GM12878 (cell line): Measurements from ENCODE around the gene TNFRSF6B. TPM values are rescaled to one million over a fixed set of nuclear protein-coding genes. Genes with fewer than 3 reads are reported as not detected.
"Not testable (repeated sequence)": the region's sequence is repeated elsewhere in the genome, so short reads cannot be mapped to it uniquely, and the experiment has no call there.

Experiments used
- ATAC-seq: fragments of 200-7000 bp; cut with Tn5 transposase; 3 replicates; pipeline ENCODE4 v1.9.1; 2020; ENCODE audit warnings: mild to moderate bottlenecking, moderate library complexity
- BruUV-seq: library from RNA; stranded (reverse); fragments of 400-500 nt; replicated peaks from 2 replicates; lab custom pipeline; 2021; lab: Mats Ljungman, UMichigan
- CTCF ChIA-PET: fragments of 300-600 bp; sonication (Branson Sonifier 250); formaldehyde crosslinking; extraction: SDS; loops from one replicate; lab custom pipeline; 2021; ENCODE audit warnings: inconsistent platforms; lab: Yijun Ruan, JAX
- POLR2A ChIA-PET: fragments of 350-600 bp; formaldehyde crosslinking; extraction: SDS; loops from one replicate; lab custom pipeline; 2021; ENCODE audit warnings: inconsistent platforms; lab: Charles Lee
- RAD21 ChIA-PET: fragments of 300-600 bp; sonication (Branson Sonifier 250); formaldehyde crosslinking; loops from one replicate; lab custom pipeline; 2023; ENCODE audit warnings: antibody characterized with exemption; ENCODE audit not compliant: unreplicated experiment; lab: Charles Lee
- SMC1A ChIA-PET: fragments of 300-600 bp; sonication (Branson Sonifier 250); formaldehyde crosslinking; loops from one replicate; lab custom pipeline; 2023; ENCODE audit not compliant: unreplicated experiment, uncharacterized antibody; lab: Charles Lee
- DNase-seq: peaks from one replicate; pipeline ENCODE4 v3.0.0-alpha.2; 2011; ENCODE audit warnings: low read depth, low spot score
- FAIRE-seq: peaks from 3 replicates; lab custom pipeline; 2011; peaks lifted over from hg19 to GRCh38; lab: Jason Lieb, UNC
- H2AFZ ChIP-seq: 2 replicates; pipeline ENCODE4 v1.6.0; 2011; ENCODE audit warnings: low read depth, low read length, control low read depth; ENCODE audit not compliant: control insufficient read depth
- H3K27ac ChIP-seq: 2 replicates; pipeline ENCODE4 v1.5.1; 2011; ENCODE audit warnings: control low read depth; ENCODE audit not compliant: control insufficient read depth, insufficient read depth
- H3K27me3 ChIP-seq, 2 experiments: replicated peaks in 1 of 2; 2 replicates each; pipeline versions ENCODE4 v1.6.0 to v1.6.1; 2011; ENCODE audit warnings: low read length in 1 of 2; ENCODE audit not compliant: control insufficient read depth in 2 of 2, insufficient read depth in 2 of 2
- H3K36me3 ChIP-seq, 2 experiments: 2 replicates each; pipeline ENCODE4 v1.5.1; 2011; ENCODE audit warnings: low read length in 1 of 2; ENCODE audit not compliant: control insufficient read depth in 2 of 2, insufficient read depth in 2 of 2
- H3K4me1 ChIP-seq: 2 replicates; pipeline ENCODE4 v1.6.1; 2011; ENCODE audit warnings: mild to moderate bottlenecking, low read length, moderate library complexity, mixed read lengths; ENCODE audit not compliant: control insufficient read depth, insufficient read depth
- H3K4me2 ChIP-seq: 2 replicates; pipeline ENCODE4 v1.6.0; 2011; ENCODE audit warnings: control low read depth; ENCODE audit not compliant: control insufficient read depth, insufficient read depth
- H3K4me3 ChIP-seq: fragments of 200-600 bp; sonication (generic); 2 replicates; pipeline ENCODE4 v1.5.1; 2016
- H3K79me2 ChIP-seq: 2 replicates; pipeline ENCODE4 v1.6.0; 2011; ENCODE audit warnings: low read length; ENCODE audit not compliant: control insufficient read depth, insufficient read depth
- H3K9ac ChIP-seq: 2 replicates; pipeline ENCODE4 v1.8.0; 2011; ENCODE audit warnings: low read length, control low read depth, mixed read lengths; ENCODE audit not compliant: control insufficient read depth, insufficient read depth
- H3K9me3 ChIP-seq: replicated peaks from 3 replicates; pipeline ENCODE4 v1.5.1; 2011; ENCODE audit warnings: mild to moderate bottlenecking, low read length; ENCODE audit not compliant: control insufficient read depth, insufficient read depth
- H4K20me1 ChIP-seq: 2 replicates; pipeline ENCODE4 v1.6.0; 2011; ENCODE audit not compliant: control insufficient read depth, insufficient read depth
- CBX5 ChIP-seq: sonication (generic); IDR thresholded peaks from 2 replicates; pipeline ENCODE4 v1.6.1; 2016; ENCODE audit warnings: low read depth, moderate library complexity, mild to moderate bottlenecking, inconsistent platforms
- WGBS: methylation state at CpG from one replicate; pipeline ENCODE4 v1.1.6; 2016; ENCODE audit warnings: low lambda C conversion rate; ENCODE audit not compliant: insufficient replicate concordance, insufficient coverage; ENCODE audit errors: missing lambda C conversion rate; 5-methylcytosine and 5-hydroxymethylcytosine counted together
- in situ Hi-C: fragments of 300-500 bp; cut with MboI; formaldehyde crosslinking; loops from 9 replicates; pipeline ENCODE4 v1.14.3; 2018; ENCODE audit warnings: mixed read lengths
- intact Hi-C: fragments of 100-400 bp; cut with micrococcal nuclease; formaldehyde crosslinking; loops from one replicate; pipeline ENCODE4 v1.14.2; 2022; ENCODE audit not compliant: unreplicated experiment
- polyA plus RNA-seq, 11 experiments: library from polyadenylated mRNA; depleted of rRNA in 4 of 11; unstranded in 6 of 11; stranded (reverse) in 5 of 11; fragments of >200 nt; fragmentation: Nextera tagmentation in 4 of 11; fragmentation: Illumina TruSeq in 1 of 11; extraction: Ambion mirVana in 4 of 11; extraction: Trizol in 1 of 11; gene quantifications; 1 replicate in 1 of 11; 2 replicates in 10 of 11; pipeline versions ENCODE4 v1.2.1 to v1.2.3, GENCODE V29; 2011 to 2016; ENCODE audit warnings: inconsistent platforms in 2 of 11, missing spikeins in 2 of 11, low read depth in 1 of 11
- total RNA-seq, 4 experiments: library from RNA; depleted of rRNA in 3 of 4; stranded (reverse); fragments of >200 nt in 3 of 4; fragmentation: Illumina TruSeq in 1 of 4; extraction: Trizol in 1 of 4; gene quantifications; 2 replicates each; pipeline versions ENCODE4 v1.2.1 to v1.2.3, GENCODE V29; 2013 to 2021
- TF ChIP-seq, protein P1 (sequence below): fragments of 450-650 bp; IDR thresholded peaks from 2 replicates; pipeline ENCODE4 v1.6.1; 2017; ENCODE audit warnings: antibody characterized with exemption, mild to moderate bottlenecking, moderate library complexity

The TNFRSF6B gene
- total and polyA plus RNA-seq, 10 of the 15 experiments (the other 5 are each of a cell fraction or from before 2014, with no cell fraction given), result 0.67 to 2.2 (median 1.8) TPM; not detected in 7

DNA sequence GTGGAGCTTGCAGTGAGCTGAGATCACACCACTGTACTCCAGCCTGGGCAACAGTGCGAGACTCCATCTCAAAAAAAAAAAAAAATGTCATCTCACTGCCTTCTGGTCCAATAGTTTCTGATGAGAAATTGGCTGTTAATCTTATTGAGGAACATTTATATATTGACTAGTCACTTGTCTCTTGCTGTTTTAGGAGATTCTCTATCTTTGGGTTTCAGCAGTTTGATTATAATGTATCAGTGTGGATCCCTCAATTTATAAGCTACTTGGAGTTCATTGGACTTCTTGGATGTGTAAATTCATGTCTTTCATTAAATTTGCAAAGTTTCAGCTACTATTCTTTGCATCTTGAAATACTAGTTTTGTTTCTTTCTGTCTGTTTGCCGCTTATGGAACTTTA is 22.5 kb downstream of the TNFRSF6B start:
- Histone ChIP-seq H3K4me2 (no peak overlapping the region), H2AFZ (no peak overlapping the region), H3K9me3 (peaks cover 33% of the 10 kb centered on the region), H3K27me3 (no peaks in the 10 kb centered on the region), H3K27ac (no peak overlapping the region), H4K20me1 (no peaks in the 10 kb centered on the region), H3K9ac (no peak overlapping the region), H3K36me3 (peaks cover 5 to 33% of the 10 kb centered on the region in 2 experiments), H3K79me2 (peaks cover 26% of the 10 kb centered on the region), H3K4me1 (peaks cover 7% of the 10 kb centered on the region), H3K4me3 (no peak overlapping the region)
- POLR2A ChIA-PET, result interaction anchor here (0.6 to 1.6 kb wide), 3 partner anchors 9 to 257 kb away, joined by 3 to 6 read pairs (median 3); no protein-coding TSS in a partner anchor
- FAIRE-seq (no peak), DNase-seq (no peak), ATAC-seq (no peak)
- intact Hi-C loops, result no loop called here
- no TSS peak for BruUV-seq
- SMC1A ChIA-PET, result interaction anchor here (1.0 to 1.2 kb wide), 3 partner anchors 9 to 21 kb away, joined by 3 read pairs; partner anchors contain the start of genes ARFRP1 and ZGPAT
- CTCF ChIA-PET, result interaction anchor here (1.0 to 1.2 kb wide), 2 partner anchors 11 to 67 kb away, joined by 3 to 4 read pairs; partner anchors contain the start of genes ARFRP1 and ZGPAT
- in situ Hi-C loops, result no loop called here
- RAD21 ChIA-PET, result no interaction called here
- TF ChIP-seq, protein P1, sequence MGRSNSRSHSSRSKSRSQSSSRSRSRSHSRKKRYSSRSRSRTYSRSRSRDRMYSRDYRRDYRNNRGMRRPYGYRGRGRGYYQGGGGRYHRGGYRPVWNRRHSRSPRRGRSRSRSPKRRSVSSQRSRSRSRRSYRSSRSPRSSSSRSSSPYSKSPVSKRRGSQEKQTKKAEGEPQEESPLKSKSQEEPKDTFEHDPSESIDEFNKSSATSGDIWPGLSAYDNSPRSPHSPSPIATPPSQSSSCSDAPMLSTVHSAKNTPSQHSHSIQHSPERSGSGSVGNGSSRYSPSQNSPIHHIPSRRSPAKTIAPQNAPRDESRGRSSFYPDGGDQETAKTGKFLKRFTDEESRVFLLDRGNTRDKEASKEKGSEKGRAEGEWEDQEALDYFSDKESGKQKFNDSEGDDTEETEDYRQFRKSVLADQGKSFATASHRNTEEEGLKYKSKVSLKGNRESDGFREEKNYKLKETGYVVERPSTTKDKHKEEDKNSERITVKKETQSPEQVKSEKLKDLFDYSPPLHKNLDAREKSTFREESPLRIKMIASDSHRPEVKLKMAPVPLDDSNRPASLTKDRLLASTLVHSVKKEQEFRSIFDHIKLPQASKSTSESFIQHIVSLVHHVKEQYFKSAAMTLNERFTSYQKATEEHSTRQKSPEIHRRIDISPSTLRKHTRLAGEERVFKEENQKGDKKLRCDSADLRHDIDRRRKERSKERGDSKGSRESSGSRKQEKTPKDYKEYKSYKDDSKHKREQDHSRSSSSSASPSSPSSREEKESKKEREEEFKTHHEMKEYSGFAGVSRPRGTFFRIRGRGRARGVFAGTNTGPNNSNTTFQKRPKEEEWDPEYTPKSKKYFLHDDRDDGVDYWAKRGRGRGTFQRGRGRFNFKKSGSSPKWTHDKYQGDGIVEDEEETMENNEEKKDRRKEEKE, result no peak
- 0 out of 2 replicates have a peak, but pooled peaks have one; percentile 60 for TF ChIP-seq CBX5
- 100% methylated on average over 2 of the region's 2 CpGs for WGBS

- RAD21 ChIA-PET, H2AFZ ChIP-seq, H3K27ac ChIP-seq, intact Hi-C loops, H3K79me2 ChIP-seq, DNase-seq, H3K4me2 ChIP-seq, H3K9ac ChIP-seq, H3K4me3 ChIP-seq, BruUV-seq, H3K27me3 ChIP-seq, FAIRE-seq, H4K20me1 ChIP-seq, in situ Hi-C loops, ATAC-seq: not testable (repeated sequence)
- peaks cover 1 to 19% of the 10 kb centered on the region in 2 experiments for H3K36me3 ChIP-seq
- H3K4me1 ChIP-seq, result peaks cover 19% of the 10 kb centered on the region
- SMC1A ChIA-PET, result interaction anchor here (0.6 to 2.1 kb wide), 2 partner anchors 15 to 21 kb away, joined by 3 to 7 read pairs; partner anchors contain the start of genes ARFRP1 and ZGPAT
- POLR2A ChIA-PET, result interaction anchor here (0.6 to 1.0 kb wide), 2 partner anchors 8 to 12 kb away, joined by 3 to 4 read pairs; no protein-coding TSS in a partner anchor
- CTCF ChIA-PET, result interaction anchor here (0.6 to 2.2 kb wide), 3 partner anchors 13 to 57 kb away, joined by 3 to 7 read pairs (median 3); partner anchors contain the start of genes ARFRP1, LIME1 and ZGPAT
- peaks cover 13% of the 10 kb centered on the region for H3K9me3 ChIP-seq
- 92% methylated on average over 1 of the region's 2 CpGs for WGBS
Measured at GRCh38 chr20:63722967-63723622, 26.6 kb downstream of the TNFRSF6B start.
